ENCODE results near the gene RECQL. TPM values are rescaled to one million over a fixed set of nuclear protein-coding genes. Genes with fewer than 3 reads are reported as not detected.
"Not testable (repeated sequence)": the region's sequence is repeated elsewhere in the genome, so short reads cannot be mapped to it uniquely, and the experiment has no call there.

The RECQL gene
- total RNA-seq, 1 donor from 2014 or later: 75.4 TPM

- no peak for DNase-seq (ENCODE audit: low read depth in 2 of 2)
Observed at GRCh38 chr12:21505888-21506287, 4.5 kb upstream of the RECQL start.

- DNase-seq (ENCODE audit: low read depth in 2 of 2): no peak
Observed at GRCh38 chr12:21502872-21503271, 1.4 kb upstream of the RECQL start.

- peak; percentile 56 to 60 for DNase-seq (ENCODE audit: low read depth in 2 of 2)
Observed at GRCh38 chr12:21502164-21502496, 695 bp upstream of the RECQL start.

- no peak for DNase-seq (ENCODE audit: low read depth in 2 of 2)
Observed at GRCh38 chr12:21500786-21501257, 613 bp downstream of the RECQL start.

- no peak for DNase-seq (ENCODE audit: low read depth in 2 of 2)
Observed at GRCh38 chr12:21499765-21500164, 1.7 kb downstream of the RECQL start.

- DNase-seq (ENCODE audit: low read depth in 2 of 2): no peak
Observed at GRCh38 chr12:21485998-21486397, 15.4 kb downstream of the RECQL start.

- no peak for DNase-seq (ENCODE audit: low read depth in 2 of 2)
Observed at GRCh38 chr12:21483531-21483930, 17.9 kb downstream of the RECQL start.

GRCh38 chr12:21478756-21479455 lies 22.5 kb downstream of the RECQL start:
- DNase-seq (ENCODE audit: low read depth in 2 of 2): peak in 1 of 2 donors; percentile 59

GRCh38 chr12:21476949-21477348 lies 24.5 kb downstream of the RECQL start:
- DNase-seq (ENCODE audit: low read depth in 2 of 2): peak; percentile 16 to 64

- DNase-seq (ENCODE audit: low read depth in 2 of 2): no peak
Observed at GRCh38 chr12:21475552-21475951, 25.9 kb downstream of the RECQL start.

GRCh38 chr12:21472197-21472823 lies 29.1 kb downstream of the RECQL start:
- DNase-seq (ENCODE audit: low read depth in 2 of 2): no peak

GRCh38 chr12:21471294-21471693 lies 30.1 kb downstream of the RECQL start:
- no peak for DNase-seq (ENCODE audit: low read depth in 2 of 2)

- not testable (repeated sequence) for DNase-seq (ENCODE audit: low read depth in 2 of 2)
Observed at GRCh38 chr12:21467334-21467733, 34.1 kb downstream of the RECQL start.

GRCh38 chr12:21459474-21459873 lies 42.0 kb downstream of the RECQL start:
- DNase-seq (ENCODE audit: low read depth in 2 of 2): no peak

GRCh38 chr12:21456291-21456780 lies 45.1 kb downstream of the RECQL start:
- DNase-seq (ENCODE audit: low read depth in 2 of 2): no peak

GRCh38 chr12:21453312-21453852 lies 48.1 kb downstream of the RECQL start:
- no peak for DNase-seq (ENCODE audit: low read depth in 2 of 2)

- DNase-seq (ENCODE audit: low read depth in 2 of 2): peak in 1 of 2 donors; percentile 3
Observed at GRCh38 chr12:21451529-21451928, 49.9 kb downstream of the RECQL start.

GRCh38 chr12:21444193-21445146 lies 57.0 kb downstream of the RECQL start:
- DNase-seq (ENCODE audit: low read depth in 2 of 2): no peak

- no peak for DNase-seq (ENCODE audit: low read depth in 2 of 2)
Observed at GRCh38 chr12:21439347-21439746, 62.1 kb downstream of the RECQL start.

GRCh38 chr12:21438643-21439042 lies 62.8 kb downstream of the RECQL start:
- DNase-seq (ENCODE audit: low read depth in 2 of 2): peak; percentile 3 to 19

- DNase-seq (ENCODE audit: low read depth in 2 of 2): peak in 1 of 2 donors; percentile 26
Observed at GRCh38 chr12:21434699-21435098, 66.7 kb downstream of the RECQL start.

- no peak for DNase-seq (ENCODE audit: low read depth in 2 of 2)
Observed at GRCh38 chr12:21433525-21433924, 67.9 kb downstream of the RECQL start.

Measured in lung microvascular endothelial cell (primary cell).